Left lung (tissue), 10 donors: ENCODE measurements around the gene MAP3K9. TPM values are rescaled to one million over a fixed set of nuclear protein-coding genes. Genes with fewer than 3 reads are reported as not detected.
A peak's percentile ranks its signal among the peaks of the same experiment; 100 is the strongest.

Experiments
- ATAC-seq: fragments of 200-7000 bp; cut with Tn5 transposase; one replicate; pipeline ENCODE4 v1.9.1; 2020; ENCODE audit warnings: moderate library complexity
- DNase-seq, 4 donors: peaks; one replicate each; pipeline ENCODE4 v3.0.0-alpha.2; 2013 to 2020
- H3K27ac ChIP-seq, 2 donors: fragments of 200-600 bp; sonication (generic) in 1 of 2; one replicate each; pipeline versions ENCODE4 v1.5.0 to v1.8.0; 2020 to 2021
- H3K27me3 ChIP-seq, 2 donors: fragments of 200-600 bp; sonication (generic) in 1 of 2; one replicate each; pipeline versions ENCODE4 v1.5.0 to v1.8.0; 2020 to 2021
- H3K36me3 ChIP-seq, 2 donors: fragments of 200-600 bp; sonication (generic) in 1 of 2; one replicate each; pipeline versions ENCODE4 v1.5.0 to v1.8.0; 2020 to 2021
- H3K4me1 ChIP-seq, 2 donors: fragments of 200-600 bp; one replicate each; pipeline ENCODE4 v1.8.0; 2021
- H3K4me3 ChIP-seq, 2 donors: fragments of 200-600 bp; sonication (generic) in 1 of 2; one replicate each; pipeline versions ENCODE4 v1.5.0 to v1.8.0; 2020 to 2021; ENCODE audit warnings: mild to moderate bottlenecking in 1 of 2
- H3K9me3 ChIP-seq, 2 donors: fragments of 200-600 bp; sonication (generic) in 1 of 2; one replicate each; pipeline versions ENCODE4 v1.5.0 to v1.8.0; 2020 to 2021
- intact Hi-C, 2 donors: fragments of 100-400 bp; cut with DNase I; formaldehyde crosslinking; loops; one replicate each; pipeline versions ENCODE4 v1.11.2 to v1.14.2; 2022
- polyA plus RNA-seq, 6 donors: library from polyadenylated mRNA; unstranded; fragments of 120-200 nt; gene quantifications; one replicate each; pipeline ENCODE4 v1.2.1, GENCODE V29; 2013; ENCODE audit not compliant: insufficient read length in 6 of 6
- total RNA-seq, 2 donors: library from RNA; stranded (reverse); fragmentation: NEBNext Ultra II Directional; extraction: Animal tissue kit (Norgen Biotek cat#: 25700); gene quantifications; one replicate each; pipeline ENCODE4 v1.2.1, GENCODE V29; 2021
- TF ChIP-seq, protein P1 (sequence below), 2 donors: fragments of 200-600 bp; sonication (generic) in 1 of 2; IDR thresholded peaks; one replicate each; pipeline versions ENCODE4 v1.5.0 to v1.8.0; 2021; ENCODE audit warnings: antibody characterized with exemption in 2 of 2
- donor health status: DM: no; HTN: yes; CAD: no.
- donor health status: DM: no; HTN: no; CAD: no.

Gene MAP3K9
- total and polyA plus RNA-seq, 8 donors = 5.1 to 13.1 (median 6.4) TPM

- Histone ChIP-seq H3K27ac (no peak overlapping the region), H3K36me3 (no peaks in the 10 kb centered on the region), H3K4me3 (no peak overlapping the region), H3K9me3 (no peaks in the 10 kb centered on the region), H3K27me3 (no peaks in the 10 kb centered on the region), H3K4me1 (no peaks in the 10 kb centered on the region)
- intact Hi-C loops = no loop called here
- no peak for DNase-seq
- TF ChIP-seq, protein P1, sequence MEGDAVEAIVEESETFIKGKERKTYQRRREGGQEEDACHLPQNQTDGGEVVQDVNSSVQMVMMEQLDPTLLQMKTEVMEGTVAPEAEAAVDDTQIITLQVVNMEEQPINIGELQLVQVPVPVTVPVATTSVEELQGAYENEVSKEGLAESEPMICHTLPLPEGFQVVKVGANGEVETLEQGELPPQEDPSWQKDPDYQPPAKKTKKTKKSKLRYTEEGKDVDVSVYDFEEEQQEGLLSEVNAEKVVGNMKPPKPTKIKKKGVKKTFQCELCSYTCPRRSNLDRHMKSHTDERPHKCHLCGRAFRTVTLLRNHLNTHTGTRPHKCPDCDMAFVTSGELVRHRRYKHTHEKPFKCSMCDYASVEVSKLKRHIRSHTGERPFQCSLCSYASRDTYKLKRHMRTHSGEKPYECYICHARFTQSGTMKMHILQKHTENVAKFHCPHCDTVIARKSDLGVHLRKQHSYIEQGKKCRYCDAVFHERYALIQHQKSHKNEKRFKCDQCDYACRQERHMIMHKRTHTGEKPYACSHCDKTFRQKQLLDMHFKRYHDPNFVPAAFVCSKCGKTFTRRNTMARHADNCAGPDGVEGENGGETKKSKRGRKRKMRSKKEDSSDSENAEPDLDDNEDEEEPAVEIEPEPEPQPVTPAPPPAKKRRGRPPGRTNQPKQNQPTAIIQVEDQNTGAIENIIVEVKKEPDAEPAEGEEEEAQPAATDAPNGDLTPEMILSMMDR (IDR thresholded peaks at IDR 0.05) = no peak
- ATAC-seq = no peak
Observed at GRCh38 chr14:70796551-70796950, 12.8 kb downstream of the MAP3K9 start.

- DNase-seq (peak in 1 of 4 donors; percentile 11), ATAC-seq (no peak)
- no peaks in the 10 kb centered on the region for H3K36me3 ChIP-seq
- H3K27me3 ChIP-seq = no peaks in the 10 kb centered on the region
- H3K4me3 ChIP-seq = no peak overlapping the region
- H3K9me3 ChIP-seq = no peaks in the 10 kb centered on the region
- H3K4me1 ChIP-seq = peaks cover under 1 to 2% of the 10 kb centered on the region in 2 donors
- intact Hi-C loops = no loop called here
- TF ChIP-seq, protein P1 (IDR thresholded peaks at IDR 0.05) = no peak
- H3K27ac ChIP-seq = no peak overlapping the region
Observed at GRCh38 chr14:70794294-70794693, 15.0 kb downstream of the MAP3K9 start.

- intact Hi-C loops = no loop called here
- Histone ChIP-seq H3K36me3 (no peaks in the 10 kb centered on the region), H3K27me3 (no peaks in the 10 kb centered on the region), H3K4me1 (peaks cover 5 to 7% of the 10 kb centered on the region in 2 donors), H3K9me3 (no peaks in the 10 kb centered on the region), H3K4me3 (no peak overlapping the region), H3K27ac (no peak overlapping the region)
- DNase-seq = no peak
- TF ChIP-seq, protein P1 (IDR thresholded peaks at IDR 0.05) = no peak
- no peak for ATAC-seq
Observed at GRCh38 chr14:70793637-70794036, 15.7 kb downstream of the MAP3K9 start.

DNA sequence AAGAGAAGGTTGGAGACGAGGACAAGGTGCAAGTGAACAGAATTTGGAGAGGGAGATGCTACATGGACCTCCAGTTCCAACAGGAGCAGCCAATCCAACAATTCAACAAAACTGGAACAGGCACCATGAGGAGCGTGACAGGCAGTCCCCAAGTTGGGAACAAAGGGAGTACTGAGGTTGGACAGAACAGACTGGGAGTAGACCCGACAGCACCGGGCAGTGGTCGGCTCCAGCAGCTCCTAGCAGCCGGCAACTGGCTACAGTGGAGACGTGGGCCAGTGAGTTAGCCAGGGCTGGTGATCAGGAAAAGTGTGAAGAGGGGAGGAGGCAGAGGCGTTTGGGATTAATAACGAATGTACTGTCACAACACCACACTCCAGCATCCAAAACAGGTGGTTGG lies 16.4 kb downstream of the MAP3K9 start:
- Histone ChIP-seq H3K27me3 (no peaks in the 10 kb centered on the region), H3K36me3 (no peaks in the 10 kb centered on the region), H3K4me3 (no peak overlapping the region), H3K9me3 (no peaks in the 10 kb centered on the region), H3K4me1 (peaks cover 5 to 7% of the 10 kb centered on the region in 2 donors), H3K27ac (no peak overlapping the region)
- ATAC-seq = no peak
- DNase-seq = no peak
- TF ChIP-seq, protein P1 (IDR thresholded peaks at IDR 0.05) = no peak
- intact Hi-C loops = no loop called here

GRCh38 chr14:70791971-70792370 lies 17.3 kb downstream of the MAP3K9 start:
- intact Hi-C loops = no loop called here
- H3K27ac ChIP-seq = no peak overlapping the region
- no peaks in the 10 kb centered on the region for H3K36me3 ChIP-seq
- no peaks in the 10 kb centered on the region for H3K27me3 ChIP-seq
- TF ChIP-seq, protein P1 (IDR thresholded peaks at IDR 0.05) = no peak
- ATAC-seq (no peak), DNase-seq (no peak)
- no peak overlapping the region for H3K4me3 ChIP-seq
- no peaks in the 10 kb centered on the region for H3K9me3 ChIP-seq
- peaks cover 5 to 7% of the 10 kb centered on the region in 2 donors for H3K4me1 ChIP-seq
